K562 (cell line): ENCODE data around the gene PTGER3. TPM values are rescaled to one million over a fixed set of nuclear protein-coding genes. Genes with fewer than 3 reads are reported as not detected.
A peak's percentile ranks its signal among the peaks of the same experiment; 100 is the strongest.

ENCODE experiments used
- FOXK2 ChIP-seq, 2 experiments: fragments of 450-650 bp; IDR thresholded peaks in 1 of 2; conservative IDR thresholded peaks in 1 of 2; 2 replicates each; pipeline ENCODE4 v1.6.1; 2016; ENCODE audit warnings: low read depth in 2 of 2, mild to moderate bottlenecking in 1 of 2
- FOXP1 ChIP-seq: sonication (generic); formaldehyde crosslinking; IDR thresholded peaks from 2 replicates; pipeline ENCODE4 v1.8.0; 2022; ENCODE audit warnings: mild to moderate bottlenecking, missing genetic modification reagents
- MAFF ChIP-seq: IDR thresholded peaks from 2 replicates; pipeline ENCODE4 v1.6.1; 2012; ENCODE audit warnings: low read length, improper control_type of control experiment
- POLR2A ChIP-seq: fragments of 450-650 bp; conservative IDR thresholded peaks from 2 replicates; pipeline ENCODE4 v1.6.1; 2016
- RBFOX2 ChIP-seq: fragments of 200-400 bp; formaldehyde crosslinking; IDR thresholded peaks from 2 replicates; pipeline ENCODE4 v1.6.1; 2017; ENCODE audit warnings: low read depth, mild to moderate bottlenecking, low read length, moderate library complexity
- RBM25 ChIP-seq: fragments of 200-400 bp; formaldehyde crosslinking; IDR thresholded peaks from 2 replicates; pipeline ENCODE4 v1.6.1; 2018; ENCODE audit warnings: low read length, low read depth, moderate library complexity; ENCODE audit not compliant: severe bottlenecking
- SMARCB1 ChIP-seq: IDR thresholded peaks from 2 replicates; pipeline ENCODE4 v1.6.1; 2011; ENCODE audit warnings: improper control_type of control experiment, low read depth; ENCODE audit not compliant: insufficient read length
- U2AF1 ChIP-seq: fragments of 200-400 bp; formaldehyde crosslinking; optimal IDR thresholded peaks from 2 replicates; pipeline ENCODE3; 2017; ENCODE audit warnings: mild to moderate bottlenecking, low read depth, low read length, moderate library complexity
- ZC3H11A ChIP-seq: IDR thresholded peaks from 2 replicates; pipeline ENCODE4 v1.6.1; 2012; ENCODE audit warnings: low read depth, low read length, improper control_type of control experiment
- ZNF23 ChIP-seq: fragments of 250-450 bp; sonication (Bioruptor Pico); IDR thresholded peaks from 2 replicates; pipeline ENCODE4 v1.4.0; 2020; ENCODE audit warnings: mild to moderate bottlenecking
- ZNF431 ChIP-seq: sonication (generic); formaldehyde crosslinking; IDR thresholded peaks from 2 replicates; pipeline ENCODE4 v1.8.0; 2022; ENCODE audit warnings: mild to moderate bottlenecking, missing genetic modification reagents
- polyA plus RNA-seq, 8 experiments: library from polyadenylated mRNA; depleted of rRNA in 4 of 8; stranded (reverse) in 5 of 8; unstranded in 3 of 8; fragments of >200 nt; fragmentation: Nextera tagmentation in 2 of 8; fragmentation: Illumina TruSeq in 1 of 8; extraction: Ambion mirVana in 2 of 8; extraction: Trizol in 1 of 8; gene quantifications; 2 replicates each; pipeline versions ENCODE4 v1.2.1 to v1.2.3, GENCODE V29; 2011 to 2014; ENCODE audit warnings: inconsistent platforms in 1 of 8, missing spikeins in 1 of 8
- total RNA-seq, 7 experiments: library from RNA; depleted of rRNA in 6 of 7; stranded (reverse); fragments of >200 nt in 6 of 7; fragmentation: Illumina TruSeq in 2 of 7; extraction: Trizol in 2 of 7; gene quantifications; 2 replicates each; pipeline versions ENCODE4 v1.2.1 to v1.2.3, GENCODE V29; 2011 to 2021; ENCODE audit warnings: low replicate concordance in 1 of 7
- TF ChIP-seq, protein P1 (sequence below): fragments of 450-650 bp; IDR thresholded peaks from 2 replicates; pipeline ENCODE4 v1.6.1; 2016; ENCODE audit warnings: mild to moderate bottlenecking, moderate library complexity
- TF ChIP-seq, protein P2 (sequence below), 2 experiments: IDR thresholded peaks; 2 replicates each; pipeline ENCODE4 v1.6.1; 2011; ENCODE audit warnings: borderline replicate concordance in 1 of 2, control low read depth in 1 of 2, low read depth in 1 of 2, low read length in 1 of 2, mild to moderate bottlenecking in 1 of 2, mixed read lengths in 1 of 2, moderate library complexity in 1 of 2; ENCODE audit not compliant: insufficient read depth in 1 of 2, insufficient read length in 1 of 2, poor library complexity in 1 of 2, severe bottlenecking in 1 of 2; ENCODE audit errors: extremely low read depth in 1 of 2
- TF ChIP-seq, protein P3 (sequence below): fragments of 250-450 bp; sonication (Bioruptor Pico); IDR thresholded peaks from 2 replicates; pipeline ENCODE4 v1.5.0; 2021

Gene PTGER3
- total and polyA plus RNA-seq, 9 of the 15 experiments (the other 6 are each of a cell fraction or from before 2014, with no cell fraction given): 3.8 to 28.5 (median 14.2) TPM

DNA sequence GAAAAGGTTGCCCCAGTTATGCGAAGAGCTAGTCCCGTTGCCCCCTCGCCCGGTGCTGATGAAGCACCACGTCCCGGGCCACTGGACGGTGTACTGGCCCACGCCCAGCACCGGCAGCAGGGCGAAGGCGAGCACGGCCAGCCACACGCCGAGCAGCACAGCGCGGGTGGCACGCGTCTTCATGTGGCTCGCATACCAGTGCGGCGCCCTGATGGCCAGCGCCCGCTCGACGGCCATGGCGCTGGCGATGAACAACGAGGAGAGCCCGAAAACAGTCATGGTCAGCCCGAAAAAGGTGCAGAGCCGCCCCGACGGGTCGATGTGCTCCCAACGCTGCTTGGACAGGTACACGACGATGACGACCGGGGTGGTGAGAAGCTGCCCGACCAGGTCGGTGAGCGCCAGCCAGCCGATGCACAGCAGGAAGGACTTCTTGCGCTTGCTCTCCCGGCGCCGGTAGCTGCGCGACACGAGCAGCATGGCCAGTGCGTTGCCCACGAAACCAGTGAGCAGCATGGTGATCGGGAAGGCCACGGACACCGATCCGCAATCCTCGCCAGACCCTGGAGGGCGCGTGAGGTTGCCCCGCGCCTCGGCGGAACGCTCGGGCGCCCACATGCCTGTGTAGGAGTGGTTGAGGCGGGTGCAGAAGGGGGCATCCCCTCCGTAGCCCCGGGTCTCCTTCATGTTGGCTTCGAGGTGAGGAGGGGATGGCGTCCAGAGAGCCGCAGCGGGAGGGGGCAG, 553 bp downstream of the PTGER3 start (continued):
- TF ChIP-seq, protein P1, sequence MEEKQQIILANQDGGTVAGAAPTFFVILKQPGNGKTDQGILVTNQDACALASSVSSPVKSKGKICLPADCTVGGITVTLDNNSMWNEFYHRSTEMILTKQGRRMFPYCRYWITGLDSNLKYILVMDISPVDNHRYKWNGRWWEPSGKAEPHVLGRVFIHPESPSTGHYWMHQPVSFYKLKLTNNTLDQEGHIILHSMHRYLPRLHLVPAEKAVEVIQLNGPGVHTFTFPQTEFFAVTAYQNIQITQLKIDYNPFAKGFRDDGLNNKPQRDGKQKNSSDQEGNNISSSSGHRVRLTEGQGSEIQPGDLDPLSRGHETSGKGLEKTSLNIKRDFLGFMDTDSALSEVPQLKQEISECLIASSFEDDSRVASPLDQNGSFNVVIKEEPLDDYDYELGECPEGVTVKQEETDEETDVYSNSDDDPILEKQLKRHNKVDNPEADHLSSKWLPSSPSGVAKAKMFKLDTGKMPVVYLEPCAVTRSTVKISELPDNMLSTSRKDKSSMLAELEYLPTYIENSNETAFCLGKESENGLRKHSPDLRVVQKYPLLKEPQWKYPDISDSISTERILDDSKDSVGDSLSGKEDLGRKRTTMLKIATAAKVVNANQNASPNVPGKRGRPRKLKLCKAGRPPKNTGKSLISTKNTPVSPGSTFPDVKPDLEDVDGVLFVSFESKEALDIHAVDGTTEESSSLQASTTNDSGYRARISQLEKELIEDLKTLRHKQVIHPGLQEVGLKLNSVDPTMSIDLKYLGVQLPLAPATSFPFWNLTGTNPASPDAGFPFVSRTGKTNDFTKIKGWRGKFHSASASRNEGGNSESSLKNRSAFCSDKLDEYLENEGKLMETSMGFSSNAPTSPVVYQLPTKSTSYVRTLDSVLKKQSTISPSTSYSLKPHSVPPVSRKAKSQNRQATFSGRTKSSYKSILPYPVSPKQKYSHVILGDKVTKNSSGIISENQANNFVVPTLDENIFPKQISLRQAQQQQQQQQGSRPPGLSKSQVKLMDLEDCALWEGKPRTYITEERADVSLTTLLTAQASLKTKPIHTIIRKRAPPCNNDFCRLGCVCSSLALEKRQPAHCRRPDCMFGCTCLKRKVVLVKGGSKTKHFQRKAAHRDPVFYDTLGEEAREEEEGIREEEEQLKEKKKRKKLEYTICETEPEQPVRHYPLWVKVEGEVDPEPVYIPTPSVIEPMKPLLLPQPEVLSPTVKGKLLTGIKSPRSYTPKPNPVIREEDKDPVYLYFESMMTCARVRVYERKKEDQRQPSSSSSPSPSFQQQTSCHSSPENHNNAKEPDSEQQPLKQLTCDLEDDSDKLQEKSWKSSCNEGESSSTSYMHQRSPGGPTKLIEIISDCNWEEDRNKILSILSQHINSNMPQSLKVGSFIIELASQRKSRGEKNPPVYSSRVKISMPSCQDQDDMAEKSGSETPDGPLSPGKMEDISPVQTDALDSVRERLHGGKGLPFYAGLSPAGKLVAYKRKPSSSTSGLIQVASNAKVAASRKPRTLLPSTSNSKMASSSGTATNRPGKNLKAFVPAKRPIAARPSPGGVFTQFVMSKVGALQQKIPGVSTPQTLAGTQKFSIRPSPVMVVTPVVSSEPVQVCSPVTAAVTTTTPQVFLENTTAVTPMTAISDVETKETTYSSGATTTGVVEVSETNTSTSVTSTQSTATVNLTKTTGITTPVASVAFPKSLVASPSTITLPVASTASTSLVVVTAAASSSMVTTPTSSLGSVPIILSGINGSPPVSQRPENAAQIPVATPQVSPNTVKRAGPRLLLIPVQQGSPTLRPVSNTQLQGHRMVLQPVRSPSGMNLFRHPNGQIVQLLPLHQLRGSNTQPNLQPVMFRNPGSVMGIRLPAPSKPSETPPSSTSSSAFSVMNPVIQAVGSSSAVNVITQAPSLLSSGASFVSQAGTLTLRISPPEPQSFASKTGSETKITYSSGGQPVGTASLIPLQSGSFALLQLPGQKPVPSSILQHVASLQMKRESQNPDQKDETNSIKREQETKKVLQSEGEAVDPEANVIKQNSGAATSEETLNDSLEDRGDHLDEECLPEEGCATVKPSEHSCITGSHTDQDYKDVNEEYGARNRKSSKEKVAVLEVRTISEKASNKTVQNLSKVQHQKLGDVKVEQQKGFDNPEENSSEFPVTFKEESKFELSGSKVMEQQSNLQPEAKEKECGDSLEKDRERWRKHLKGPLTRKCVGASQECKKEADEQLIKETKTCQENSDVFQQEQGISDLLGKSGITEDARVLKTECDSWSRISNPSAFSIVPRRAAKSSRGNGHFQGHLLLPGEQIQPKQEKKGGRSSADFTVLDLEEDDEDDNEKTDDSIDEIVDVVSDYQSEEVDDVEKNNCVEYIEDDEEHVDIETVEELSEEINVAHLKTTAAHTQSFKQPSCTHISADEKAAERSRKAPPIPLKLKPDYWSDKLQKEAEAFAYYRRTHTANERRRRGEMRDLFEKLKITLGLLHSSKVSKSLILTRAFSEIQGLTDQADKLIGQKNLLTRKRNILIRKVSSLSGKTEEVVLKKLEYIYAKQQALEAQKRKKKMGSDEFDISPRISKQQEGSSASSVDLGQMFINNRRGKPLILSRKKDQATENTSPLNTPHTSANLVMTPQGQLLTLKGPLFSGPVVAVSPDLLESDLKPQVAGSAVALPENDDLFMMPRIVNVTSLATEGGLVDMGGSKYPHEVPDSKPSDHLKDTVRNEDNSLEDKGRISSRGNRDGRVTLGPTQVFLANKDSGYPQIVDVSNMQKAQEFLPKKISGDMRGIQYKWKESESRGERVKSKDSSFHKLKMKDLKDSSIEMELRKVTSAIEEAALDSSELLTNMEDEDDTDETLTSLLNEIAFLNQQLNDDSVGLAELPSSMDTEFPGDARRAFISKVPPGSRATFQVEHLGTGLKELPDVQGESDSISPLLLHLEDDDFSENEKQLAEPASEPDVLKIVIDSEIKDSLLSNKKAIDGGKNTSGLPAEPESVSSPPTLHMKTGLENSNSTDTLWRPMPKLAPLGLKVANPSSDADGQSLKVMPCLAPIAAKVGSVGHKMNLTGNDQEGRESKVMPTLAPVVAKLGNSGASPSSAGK: peak; percentile 85
- TF ChIP-seq ZNF431: 0 out of 2 replicates have a peak, but pooled peaks have one; percentile 36
- no peak for TF ChIP-seq RBM25
- TF ChIP-seq FOXP1: no peak
- TF ChIP-seq ZNF23 (CRISPR knock-in tag): no peak
- TF ChIP-seq RBFOX2: no peak
- no peak for TF ChIP-seq FOXK2 (conservative IDR thresholded peaks at IDR 0.05 in 1 of 2, IDR thresholded peaks at IDR 0.05 in 1 of 2; ENCODE audit: low read depth in 2 of 2)
- TF ChIP-seq, protein P2, sequence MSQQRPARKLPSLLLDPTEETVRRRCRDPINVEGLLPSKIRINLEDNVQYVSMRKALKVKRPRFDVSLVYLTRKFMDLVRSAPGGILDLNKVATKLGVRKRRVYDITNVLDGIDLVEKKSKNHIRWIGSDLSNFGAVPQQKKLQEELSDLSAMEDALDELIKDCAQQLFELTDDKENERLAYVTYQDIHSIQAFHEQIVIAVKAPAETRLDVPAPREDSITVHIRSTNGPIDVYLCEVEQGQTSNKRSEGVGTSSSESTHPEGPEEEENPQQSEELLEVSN (IDR thresholded peaks at IDR 0.05; ENCODE audit: borderline replicate concordance in 1 of 2, extremely low read depth in 1 of 2, insufficient read depth in 1 of 2, insufficient read length in 1 of 2, low read depth in 1 of 2, low read length in 1 of 2, poor library complexity in 1 of 2, severe bottlenecking in 1 of 2): peak in 1 of 2 experiments; percentile 28
- TF ChIP-seq, protein P3, sequence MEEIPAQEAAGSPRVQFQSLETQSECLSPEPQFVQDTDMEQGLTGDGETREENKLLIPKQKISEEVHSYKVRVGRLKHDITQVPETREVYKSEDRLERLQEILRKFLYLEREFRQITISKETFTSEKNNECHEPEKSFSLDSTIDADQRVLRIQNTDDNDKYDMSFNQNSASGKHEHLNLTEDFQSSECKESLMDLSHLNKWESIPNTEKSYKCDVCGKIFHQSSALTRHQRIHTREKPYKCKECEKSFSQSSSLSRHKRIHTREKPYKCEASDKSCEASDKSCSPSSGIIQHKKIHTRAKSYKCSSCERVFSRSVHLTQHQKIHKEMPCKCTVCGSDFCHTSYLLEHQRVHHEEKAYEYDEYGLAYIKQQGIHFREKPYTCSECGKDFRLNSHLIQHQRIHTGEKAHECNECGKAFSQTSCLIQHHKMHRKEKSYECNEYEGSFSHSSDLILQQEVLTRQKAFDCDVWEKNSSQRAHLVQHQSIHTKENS (CRISPR knock-in tag): no peak
- TF ChIP-seq SMARCB1: no peak
- no peak for TF ChIP-seq MAFF
- TF ChIP-seq ZC3H11A: no peak
- TF ChIP-seq U2AF1: no peak
- no peak for TF ChIP-seq POLR2A
